SHP77 treated with DMSO at 0.1 percent for 48 hours (cell line): ENCODE results near the gene MARK4.
"Not testable (repeated sequence)": the region's sequence is repeated elsewhere in the genome, so short reads cannot be mapped to it uniquely, and the experiment has no call there.

Source experiments
- DNase-seq: peaks from one replicate; lab custom pipeline; 2025; lab: John Stamatoyannopoulos, UW

MARK4 gene

DNA sequence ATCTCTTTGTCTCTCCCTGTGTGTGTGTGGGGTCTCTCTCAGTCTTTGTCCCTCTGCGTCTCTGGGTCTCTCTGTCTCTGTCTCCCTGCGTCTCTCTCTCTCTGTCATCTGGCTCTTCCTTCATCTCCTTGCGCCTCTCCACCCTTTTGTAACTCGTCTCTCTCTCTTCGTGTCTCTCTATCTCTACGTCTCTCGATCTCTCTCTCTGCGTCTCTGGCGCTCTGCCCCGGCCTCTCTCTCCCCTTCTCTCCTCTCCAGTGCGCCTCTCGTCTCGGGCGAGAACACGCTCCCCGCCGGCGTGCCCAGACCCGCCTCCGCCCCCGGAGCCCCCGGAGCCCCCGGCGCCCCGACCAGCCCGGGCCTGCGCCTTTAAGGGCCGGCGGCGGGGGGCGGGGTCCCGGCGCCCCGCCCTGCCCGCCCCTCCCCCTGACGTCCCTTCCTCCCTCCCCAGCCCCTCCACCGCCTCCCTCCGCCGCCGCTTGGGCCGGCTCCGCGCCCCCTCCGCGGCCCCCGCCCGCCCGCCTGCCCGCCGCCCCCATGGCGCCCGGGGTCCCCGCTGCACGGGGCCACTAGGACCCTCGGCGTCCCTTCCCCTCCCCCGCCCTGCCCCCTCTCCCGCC, at the start of gene MARK4:
MARK4 (plus strand) TSS at position 440 of the 620 bp plus-strand sequence. CDS start 318 bp downstream, outside the sequence.
- DNase-seq = no peak

DNA sequence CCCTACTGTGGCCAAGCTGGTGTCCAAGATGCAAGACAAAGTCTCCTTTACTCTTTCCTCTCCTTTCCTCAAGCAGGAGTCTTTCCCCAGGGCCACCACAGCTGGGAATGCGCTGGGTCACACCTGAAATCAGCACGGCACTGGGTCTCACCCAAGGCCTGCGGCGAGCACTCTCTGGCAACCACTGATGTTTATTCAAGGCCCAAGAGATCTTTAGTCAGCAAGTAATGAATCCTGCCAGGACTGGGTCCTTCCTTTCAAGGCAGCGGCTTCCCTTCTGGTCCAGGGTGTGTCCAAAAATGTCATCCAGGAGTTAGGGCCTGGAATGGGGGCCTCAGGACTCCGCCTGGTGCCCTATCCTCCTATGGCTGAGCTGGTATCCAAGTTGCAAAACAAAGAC, 48.4 kb upstream of the MARK4 start:
- no peak for DNase-seq

DNA sequence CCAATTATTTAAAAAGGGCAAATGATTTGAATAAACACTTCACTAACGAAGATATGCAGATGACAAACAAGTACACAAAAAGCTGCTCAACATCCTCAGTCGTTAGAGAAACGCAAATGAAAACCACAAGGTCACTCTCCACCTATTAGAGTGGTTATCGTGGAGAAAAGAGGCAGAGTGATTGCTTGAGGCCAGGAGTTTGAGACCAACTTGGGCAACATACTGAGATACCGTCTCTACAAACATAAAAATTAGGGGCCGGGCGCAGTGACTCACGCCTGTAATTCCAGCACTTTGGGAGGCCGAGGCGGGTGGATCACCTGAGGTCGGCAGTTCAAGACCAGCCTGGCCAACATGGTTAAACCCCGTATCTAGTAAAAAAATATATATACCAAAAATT, 45.3 kb upstream of the MARK4 start:
- no peak for DNase-seq

DNA sequence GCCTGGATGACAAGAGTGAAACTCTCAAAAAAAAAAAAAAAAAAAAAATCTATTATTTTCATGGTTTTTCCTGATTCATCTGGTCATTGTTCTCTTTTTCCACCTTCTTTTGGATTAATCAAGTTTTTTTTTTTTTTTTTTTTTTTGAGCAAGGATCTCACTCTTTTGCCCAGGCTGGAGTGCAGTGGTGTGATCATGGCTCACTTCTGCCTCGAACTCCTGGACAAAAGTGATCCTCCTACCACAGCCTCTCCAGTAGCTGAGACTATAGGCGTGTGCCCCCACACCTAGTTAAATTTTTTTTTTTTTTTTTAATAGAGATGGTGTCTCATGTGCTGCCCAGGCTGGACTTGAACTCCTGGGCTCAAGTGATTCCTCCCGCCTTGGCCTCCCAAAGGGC, 44.7 kb upstream of the MARK4 start:
- no peak for DNase-seq

DNA sequence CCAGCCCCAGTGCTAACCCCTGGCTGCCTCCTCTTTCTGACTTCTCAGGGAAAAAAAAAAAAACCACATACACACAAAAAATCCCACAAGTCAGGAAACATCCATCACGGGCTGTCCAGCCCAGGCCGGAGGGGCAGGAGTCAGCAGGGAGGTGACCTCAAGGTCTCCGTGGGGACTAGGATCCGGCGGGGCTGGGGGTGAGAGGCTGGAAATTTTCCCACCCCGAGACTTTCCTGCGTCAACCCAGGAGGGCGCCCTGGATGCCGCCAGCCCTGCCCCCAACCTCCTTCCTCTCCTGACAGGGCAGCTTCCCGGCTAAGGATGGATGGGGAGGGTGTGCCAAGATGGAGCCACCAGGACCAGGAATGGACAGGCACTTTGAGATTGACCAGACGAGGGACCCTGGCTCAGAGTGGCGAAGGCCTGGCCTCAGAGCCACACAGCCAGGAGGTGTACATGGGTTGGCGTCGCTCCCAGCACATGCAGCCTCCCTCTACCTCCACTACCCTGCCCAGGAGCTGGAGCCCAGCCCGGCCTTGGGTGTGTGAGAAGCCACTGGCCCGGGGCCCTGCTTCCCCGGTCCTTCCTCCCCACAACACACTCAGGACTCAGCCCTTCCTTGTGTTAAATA, 39.2 kb upstream of the MARK4 start:
- no peak for DNase-seq

DNA sequence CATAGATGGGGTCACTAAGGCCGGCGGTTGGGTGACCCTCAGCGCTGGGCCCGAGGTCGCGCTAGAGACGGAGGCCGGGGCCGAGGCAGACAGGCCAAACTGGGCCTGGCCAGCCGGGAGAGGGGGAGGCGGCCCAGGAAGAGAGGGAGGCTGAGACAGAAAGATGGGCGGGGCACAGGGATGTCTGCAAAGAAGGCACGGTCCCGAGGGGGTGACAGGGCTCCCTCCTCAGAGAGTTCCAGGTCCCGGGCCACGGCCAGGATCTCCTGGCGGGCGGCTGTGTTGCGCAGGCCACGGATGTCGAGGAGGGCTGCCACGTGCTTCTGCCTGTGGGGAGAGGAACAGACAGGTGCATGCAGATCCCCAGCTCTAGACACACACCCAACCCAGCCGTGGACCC, 38.0 kb upstream of the MARK4 start:
- DNase-seq = no peak

DNA sequence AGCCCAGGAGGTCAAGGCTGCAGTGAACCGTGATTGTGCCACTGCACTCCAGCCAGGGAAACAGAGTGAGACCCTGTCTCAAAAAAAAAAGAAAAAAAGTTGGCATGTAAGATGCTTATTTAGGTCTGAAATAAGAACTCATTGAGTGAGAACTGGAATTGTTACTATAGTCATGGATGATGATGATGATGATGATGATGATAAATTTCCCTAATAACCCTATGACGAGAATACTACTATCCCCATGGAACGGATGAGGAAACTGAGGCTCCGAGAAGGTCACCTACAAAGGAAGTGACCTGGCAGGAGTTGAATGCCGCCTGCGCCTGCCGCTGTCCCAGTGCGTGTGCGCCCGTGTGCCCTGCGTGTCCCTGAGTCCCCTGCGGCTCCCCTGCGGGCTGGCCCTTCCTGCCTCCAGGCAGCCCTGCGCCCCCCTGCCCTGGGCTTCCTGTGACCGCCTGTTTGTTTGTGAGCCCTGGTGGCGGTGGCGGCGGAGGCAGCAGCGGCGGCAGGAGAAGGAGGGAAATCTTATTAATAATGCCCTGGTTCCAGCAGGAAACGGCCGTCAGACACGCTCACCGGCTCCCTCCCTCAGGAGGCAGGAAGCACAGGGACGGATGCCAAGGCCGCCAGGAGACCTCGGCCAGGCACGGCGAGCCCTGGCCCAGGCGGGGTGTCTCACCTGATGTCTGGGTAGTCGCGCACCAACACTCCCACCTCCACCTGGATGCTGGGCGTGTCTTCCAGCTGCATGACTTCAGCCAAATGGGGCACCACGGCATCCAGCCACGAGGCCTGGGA, 35.5 kb upstream of the MARK4 start:
- no peak for DNase-seq

DNA sequence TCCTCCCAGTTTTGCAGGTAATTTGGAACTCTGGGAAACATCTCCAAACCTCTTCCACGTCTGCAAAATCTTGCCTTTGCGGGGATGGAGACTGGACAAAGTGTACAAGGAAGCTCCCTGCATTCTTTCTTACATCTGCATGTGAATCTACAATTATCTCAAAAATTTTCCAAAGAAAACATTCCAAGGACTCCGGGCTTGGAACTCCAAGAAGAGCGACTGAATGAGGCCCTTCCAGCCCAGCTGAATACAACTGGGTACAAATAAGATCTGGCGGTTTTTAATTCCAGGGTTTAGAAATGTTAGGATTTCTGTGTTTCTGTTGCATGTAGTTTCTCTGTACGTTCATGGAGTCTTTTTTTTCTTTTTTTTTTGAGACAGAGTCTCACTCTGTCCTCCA, 34.4 kb upstream of the MARK4 start:
- no peak for DNase-seq

DNA sequence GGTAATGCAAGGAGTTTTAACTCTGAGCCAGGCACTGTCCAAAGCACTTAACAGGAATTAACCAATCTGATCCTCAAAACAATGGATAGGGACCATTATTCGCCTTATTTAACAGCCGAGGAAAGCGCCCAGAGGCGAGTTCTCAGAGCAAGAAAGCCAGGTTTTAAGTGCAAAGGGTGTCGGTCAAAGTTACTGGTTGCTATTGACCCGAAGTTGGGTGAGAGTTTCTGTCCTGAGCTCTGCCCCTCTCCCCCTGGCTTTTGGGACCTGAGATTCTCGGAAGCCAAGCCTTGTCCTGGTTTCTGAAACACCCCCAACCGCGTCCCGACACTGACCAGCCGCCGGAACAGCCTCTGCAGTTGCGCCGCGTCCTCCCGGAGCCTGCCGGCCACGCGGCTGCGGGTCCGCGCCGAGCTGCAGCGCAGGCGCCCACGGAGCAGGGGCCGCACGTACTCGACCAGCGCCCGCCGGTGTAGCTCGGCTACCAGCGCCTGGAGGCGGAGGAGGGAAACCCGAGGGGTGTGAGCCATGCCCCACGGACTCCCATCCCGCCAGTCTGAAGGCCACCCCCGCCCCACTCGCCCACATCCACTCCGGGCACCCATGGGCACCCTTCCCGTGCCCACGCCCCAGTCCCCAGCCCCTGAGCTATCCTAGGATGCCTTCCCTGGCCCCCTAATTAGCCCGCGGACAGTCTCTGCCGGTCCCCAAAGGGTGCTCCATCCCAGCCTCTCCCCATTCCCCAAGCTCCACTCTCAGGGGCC, 33.7 kb upstream of the MARK4 start:
- no peak for DNase-seq

DNA sequence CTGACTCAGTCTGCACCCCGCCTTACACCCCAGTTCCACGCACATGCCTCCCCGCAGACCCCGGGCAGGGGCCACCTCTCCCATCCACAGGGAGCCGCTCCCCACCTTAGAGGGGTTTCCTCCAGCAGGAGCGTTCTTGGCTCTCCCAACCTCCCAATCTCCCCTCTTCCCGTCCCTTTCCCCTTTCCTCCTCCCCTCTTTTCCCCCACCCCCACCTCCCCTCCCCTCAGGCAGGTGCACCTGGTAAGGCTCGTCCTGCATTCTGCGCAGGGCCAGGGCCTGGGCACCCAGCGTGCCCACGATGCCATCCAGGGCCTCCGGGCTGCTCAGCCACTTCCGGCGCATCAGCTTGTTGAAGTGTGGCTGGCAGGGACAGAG, 33.1 kb upstream of the MARK4 start:
- DNase-seq = no peak

DNA sequence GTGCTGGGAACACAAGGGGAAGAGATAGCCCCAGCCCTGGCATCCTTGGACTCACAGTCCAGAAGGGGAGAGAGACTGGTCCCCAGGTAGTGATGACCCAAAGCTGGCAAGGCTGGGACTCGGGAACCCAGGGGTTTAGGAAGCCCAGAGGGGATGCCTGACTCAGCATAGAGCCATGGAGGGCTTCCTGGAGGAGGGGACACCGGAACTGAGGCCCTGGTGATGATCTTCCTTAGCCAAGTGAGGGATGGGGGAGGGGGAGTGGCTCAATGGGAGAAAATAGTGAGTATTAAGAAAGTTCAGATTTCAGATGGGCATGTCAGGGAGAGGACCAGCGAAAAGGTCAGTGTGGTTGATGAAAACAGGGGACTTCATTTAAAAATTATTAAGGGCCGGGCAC, 32.6 kb upstream of the MARK4 start:
- DNase-seq = no peak

DNA sequence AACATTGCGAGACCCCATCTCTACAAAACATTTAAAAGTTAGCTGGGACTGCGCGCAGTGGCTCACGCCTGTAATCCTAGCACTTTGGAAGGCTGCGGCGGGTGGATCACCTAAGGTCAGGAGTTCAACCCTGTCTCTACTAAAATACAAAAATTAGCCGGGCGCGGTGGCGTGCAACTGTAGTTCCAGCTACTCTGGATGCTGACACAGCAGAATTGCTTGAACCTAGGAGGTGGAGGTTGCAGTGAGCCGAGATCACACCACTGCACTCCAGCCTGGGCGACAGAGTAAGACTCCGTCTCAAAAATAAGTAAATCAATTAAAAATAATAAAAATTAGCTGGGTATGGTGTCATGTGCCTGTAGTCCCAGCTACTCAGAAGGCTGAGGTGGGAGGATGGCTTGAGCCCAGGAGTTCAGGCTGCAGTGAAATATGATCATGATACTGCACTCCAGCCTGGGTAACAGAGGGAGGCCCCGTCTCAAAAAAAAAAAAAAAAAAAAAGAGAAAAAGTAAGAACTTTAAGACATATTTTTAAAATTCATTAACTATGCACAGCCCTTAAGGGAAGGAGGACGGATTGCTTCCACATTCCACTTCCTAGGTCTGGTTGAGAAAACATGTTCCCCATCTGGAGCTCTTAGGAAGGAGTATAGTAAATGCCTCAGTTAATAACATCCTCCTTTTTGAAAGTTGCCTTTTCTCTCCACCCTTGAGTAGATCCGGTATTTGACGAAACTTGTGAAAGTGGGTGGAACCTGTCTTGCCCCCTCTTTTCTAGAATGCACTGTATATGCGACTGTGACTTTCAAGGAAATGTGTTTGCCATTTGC, 31.9 kb upstream of the MARK4 start:
- DNase-seq = no peak

DNA sequence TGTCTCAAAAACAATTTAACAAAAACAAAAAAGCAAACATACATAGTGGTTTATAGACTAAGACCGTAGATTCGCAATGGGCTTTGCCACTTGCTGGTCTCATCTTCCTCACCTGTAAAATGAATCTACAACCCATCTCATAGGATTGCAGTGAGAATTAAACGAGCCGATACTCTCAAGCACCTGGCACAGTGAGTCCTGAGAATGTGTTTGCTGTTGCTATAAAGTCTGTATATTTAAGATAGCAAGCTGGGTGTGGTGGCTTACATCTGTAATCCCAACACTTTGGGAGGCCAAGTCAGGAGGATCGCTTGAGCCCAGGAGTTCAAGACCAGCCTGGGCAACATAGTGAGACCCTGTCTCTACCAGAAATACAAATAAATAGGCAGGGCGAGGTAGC, 28.3 kb upstream of the MARK4 start:
- no peak for DNase-seq

DNA sequence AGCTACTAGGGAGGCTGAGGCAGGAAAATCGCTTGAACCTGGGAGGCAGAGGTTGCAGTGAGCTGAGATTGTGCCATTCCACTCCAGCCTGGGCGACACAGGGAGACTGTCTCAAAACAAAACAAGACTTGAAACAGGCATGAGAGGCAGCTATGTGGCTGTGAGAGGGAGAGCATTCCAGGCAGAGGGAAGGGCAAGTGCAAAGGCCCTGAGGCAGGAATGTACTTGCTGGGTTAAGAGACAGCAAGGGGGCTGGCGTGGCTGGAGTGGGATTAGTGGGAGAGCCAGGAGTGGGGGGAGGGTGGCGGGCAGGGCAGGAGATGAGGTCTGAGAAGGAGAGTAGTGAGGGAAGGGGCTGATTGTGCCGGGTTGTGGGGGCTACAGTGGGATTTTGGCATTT, 27.2 kb upstream of the MARK4 start:
- DNase-seq = no peak

DNA sequence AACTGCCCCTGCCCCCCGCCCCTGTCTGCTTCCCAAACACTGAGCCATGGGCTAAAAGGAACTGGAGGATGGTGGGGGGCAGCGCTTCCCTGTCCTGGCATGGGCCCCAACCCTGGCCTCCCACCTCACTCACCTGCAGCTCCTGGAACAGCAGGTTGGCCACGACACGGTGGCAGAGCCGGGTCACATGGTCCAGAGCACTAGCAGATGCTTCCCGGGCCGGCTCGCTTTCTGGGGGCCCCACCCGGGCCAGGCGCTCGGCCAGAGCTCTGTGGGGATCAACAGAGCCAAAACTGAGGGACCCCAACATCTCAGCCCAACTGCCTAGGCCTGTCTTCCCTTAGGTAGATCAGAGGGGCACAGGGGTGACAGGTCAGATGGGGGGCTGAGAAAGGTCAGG, 26.4 kb upstream of the MARK4 start:
- no peak for DNase-seq

DNA sequence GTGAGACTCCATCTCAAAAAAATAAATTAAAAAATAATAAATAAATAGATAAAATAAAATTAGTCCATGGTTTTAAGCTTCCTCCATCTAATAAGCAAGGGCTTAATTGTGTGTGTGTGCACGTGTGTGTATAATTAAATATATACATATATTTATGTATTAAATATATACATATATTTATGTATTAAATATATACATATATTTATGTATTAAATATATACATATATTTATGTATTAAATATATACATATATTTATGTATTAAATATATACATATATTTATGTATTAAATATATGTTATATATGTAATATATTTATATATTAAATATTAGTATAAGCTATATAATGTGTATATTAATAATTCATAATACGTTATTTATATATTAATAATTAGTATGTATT, 22.0 kb upstream of the MARK4 start:
- DNase-seq = not testable (repeated sequence)

DNA sequence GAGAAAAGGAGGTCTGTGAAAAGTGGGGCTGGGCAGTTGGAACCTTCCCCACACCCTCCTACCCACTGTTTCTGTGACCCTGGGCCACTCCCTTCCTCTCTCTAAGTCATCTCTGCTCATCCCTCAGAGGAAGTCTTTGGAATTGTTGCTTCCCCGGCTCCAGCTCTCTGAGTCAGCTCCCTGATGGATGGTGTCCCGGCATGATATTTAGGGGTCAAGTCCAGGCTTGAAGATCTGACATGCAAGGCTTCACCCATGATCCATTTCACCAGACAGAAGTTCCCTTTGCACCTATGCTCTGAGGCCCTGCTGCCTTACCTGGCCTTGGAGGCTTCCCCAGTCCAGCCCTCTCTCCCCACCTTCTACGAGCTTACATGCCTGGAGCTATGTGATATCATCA, 19.2 kb upstream of the MARK4 start:
- DNase-seq = no peak

DNA sequence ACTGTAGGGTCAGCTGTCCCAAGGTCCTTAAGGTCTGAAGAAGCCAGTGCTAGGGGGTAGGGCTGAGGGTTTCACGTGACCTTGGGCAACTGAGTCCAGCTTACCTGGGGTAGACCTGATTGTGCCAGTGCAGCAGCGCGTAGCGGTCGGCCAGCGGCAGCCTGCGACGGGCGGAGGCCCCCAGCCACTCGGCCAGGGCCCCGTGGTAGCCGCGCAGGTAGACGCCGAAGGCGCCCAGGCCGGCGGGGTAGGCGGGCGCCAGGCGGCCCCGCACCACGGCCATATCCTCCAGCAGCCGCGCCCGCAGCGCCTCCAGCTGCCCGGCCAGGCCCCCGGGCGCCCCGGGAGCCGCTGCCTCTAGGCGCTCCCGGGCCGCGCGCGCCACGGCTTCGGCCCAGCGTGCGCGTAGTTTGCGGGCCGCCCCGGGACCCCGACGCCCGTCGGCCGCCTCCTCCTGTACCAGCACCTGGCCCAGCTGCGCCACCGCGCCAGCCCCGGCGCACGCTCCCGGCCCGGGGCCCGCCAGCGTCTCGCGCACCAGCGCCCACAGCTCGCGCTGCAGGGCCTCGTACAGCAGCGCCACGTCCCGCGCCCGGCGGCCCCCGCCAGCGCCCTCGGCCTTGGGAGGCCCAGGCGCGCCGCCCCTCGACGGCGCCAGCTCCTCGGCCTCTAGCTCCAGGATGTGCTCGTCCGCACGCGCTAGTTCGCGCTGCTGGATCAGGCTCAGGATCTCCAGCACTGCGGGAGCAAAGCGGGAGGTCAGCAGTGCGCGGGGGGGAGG, 16.8 kb upstream of the MARK4 start:
- no peak for DNase-seq

DNA sequence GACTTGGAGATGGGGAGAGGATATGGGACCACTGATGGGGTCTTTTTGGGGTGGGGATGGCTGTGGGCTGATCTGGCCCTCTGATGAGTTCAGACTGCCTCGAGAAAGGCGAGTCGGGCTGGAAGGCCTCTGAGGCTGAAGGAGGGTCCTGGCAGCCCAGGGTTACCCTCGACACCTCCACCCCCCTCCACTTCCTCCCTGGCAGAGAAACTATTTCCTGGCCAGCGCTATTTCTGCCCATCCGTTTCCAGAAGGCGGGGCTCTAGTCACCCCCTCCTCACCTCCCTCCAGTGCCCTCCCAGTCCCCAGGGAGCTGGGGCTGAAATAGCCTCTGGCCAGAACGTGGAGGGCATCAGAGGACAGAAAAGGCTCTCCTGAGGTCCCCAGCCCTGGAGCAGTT, 15.6 kb upstream of the MARK4 start:
- DNase-seq = no peak

DNA sequence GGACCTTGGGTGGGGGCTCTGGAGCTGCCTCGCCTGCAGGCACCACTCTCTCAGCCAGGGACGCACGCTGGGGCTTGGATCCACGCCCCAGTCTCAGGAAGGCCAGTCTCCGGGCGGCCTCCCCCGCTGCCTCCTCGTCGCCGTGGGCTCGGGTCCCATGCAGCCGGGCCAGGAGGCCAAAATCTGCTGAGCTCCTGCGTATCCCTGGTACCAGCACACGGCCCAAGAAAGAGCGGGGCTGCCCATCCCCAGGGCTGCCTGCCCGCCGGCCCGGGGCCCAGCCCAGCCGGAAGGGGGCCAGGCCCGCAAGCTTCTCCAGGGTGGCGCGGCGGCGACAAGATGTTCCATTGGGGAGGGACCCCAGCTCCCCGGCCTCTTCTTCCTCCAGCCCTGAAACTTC, 12.5 kb upstream of the MARK4 start:
- no peak for DNase-seq

DNA sequence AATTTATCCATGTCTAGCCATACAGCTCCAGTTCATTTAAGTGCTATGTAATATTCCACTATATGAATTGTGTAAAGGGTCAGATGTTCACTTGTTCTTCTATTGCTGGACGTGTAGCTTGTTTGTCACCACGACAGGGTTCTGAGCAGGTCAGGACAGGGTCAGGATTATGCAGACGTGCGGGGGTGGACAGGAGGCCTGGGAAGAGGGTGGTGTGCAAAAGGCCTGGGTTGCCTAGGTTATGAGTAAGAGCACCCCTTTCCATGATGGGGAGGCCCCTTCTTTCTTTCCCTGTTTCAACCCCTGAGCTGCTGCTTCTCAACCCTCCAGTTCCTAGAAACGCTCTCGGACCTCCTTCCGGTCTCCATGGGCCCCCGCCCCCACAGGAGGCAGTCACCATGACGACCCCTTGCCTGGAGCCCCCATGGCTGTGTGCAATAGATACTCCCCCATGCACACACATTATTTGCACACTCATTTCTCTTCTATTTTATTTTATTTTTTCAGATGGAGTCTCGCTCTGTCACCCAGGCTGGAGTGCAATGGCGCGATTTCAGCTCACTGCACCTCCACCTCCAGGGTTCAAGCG, 7.8 kb upstream of the MARK4 start:
- DNase-seq = no peak
